Endothelial cell of umbilical vein (primary cell): Measurements from ENCODE around the gene PNCK.

Source experiments
- EZH2 ChIP-seq: IDR thresholded peaks from 2 replicates; pipeline ENCODE4 v1.6.1; 2012; ENCODE audit warnings: borderline replicate concordance, low read depth, mild to moderate bottlenecking, moderate library complexity, low read length, inconsistent platforms; ENCODE audit not compliant: severe bottlenecking
- POLR2A ChIP-seq: IDR thresholded peaks from 2 replicates; pipeline ENCODE4 v1.6.1; 2012; ENCODE audit warnings: low read depth, mild to moderate bottlenecking, control low read depth, low read length
- POLR2AphosphoS5 ChIP-seq: IDR thresholded peaks from 2 replicates; pipeline ENCODE4 v1.6.1; 2012; ENCODE audit warnings: low read depth, mild to moderate bottlenecking, control low read depth, low read length, moderate library complexity; ENCODE audit not compliant: insufficient read depth
- TF ChIP-seq, protein P1 (sequence below), 2 donors: IDR thresholded peaks; 1 replicate in 1 of 2; 2 replicates in 1 of 2; pipeline ENCODE4 v1.5.1; 2011; ENCODE audit warnings: low read length in 2 of 2, mild to moderate bottlenecking in 2 of 2, moderate library complexity in 2 of 2, control low read depth in 1 of 2, inconsistent platforms in 1 of 2, low read depth in 1 of 2; ENCODE audit not compliant: insufficient read depth in 1 of 2; ENCODE audit errors: extremely low read depth in 1 of 2

GRCh38 chrX:153692003-153692402 is 18.4 kb upstream of the PNCK start:
- TF ChIP-seq POLR2AphosphoS5, result no peak
- TF ChIP-seq, protein P1, sequence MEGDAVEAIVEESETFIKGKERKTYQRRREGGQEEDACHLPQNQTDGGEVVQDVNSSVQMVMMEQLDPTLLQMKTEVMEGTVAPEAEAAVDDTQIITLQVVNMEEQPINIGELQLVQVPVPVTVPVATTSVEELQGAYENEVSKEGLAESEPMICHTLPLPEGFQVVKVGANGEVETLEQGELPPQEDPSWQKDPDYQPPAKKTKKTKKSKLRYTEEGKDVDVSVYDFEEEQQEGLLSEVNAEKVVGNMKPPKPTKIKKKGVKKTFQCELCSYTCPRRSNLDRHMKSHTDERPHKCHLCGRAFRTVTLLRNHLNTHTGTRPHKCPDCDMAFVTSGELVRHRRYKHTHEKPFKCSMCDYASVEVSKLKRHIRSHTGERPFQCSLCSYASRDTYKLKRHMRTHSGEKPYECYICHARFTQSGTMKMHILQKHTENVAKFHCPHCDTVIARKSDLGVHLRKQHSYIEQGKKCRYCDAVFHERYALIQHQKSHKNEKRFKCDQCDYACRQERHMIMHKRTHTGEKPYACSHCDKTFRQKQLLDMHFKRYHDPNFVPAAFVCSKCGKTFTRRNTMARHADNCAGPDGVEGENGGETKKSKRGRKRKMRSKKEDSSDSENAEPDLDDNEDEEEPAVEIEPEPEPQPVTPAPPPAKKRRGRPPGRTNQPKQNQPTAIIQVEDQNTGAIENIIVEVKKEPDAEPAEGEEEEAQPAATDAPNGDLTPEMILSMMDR (IDR thresholded peaks at IDR 0.05; ENCODE audit: extremely low read depth in 1 of 2, insufficient read depth in 1 of 2, low read depth in 1 of 2, low read length in 2 of 2), result no peak
- TF ChIP-seq EZH2, result no peak
- TF ChIP-seq POLR2A, result no peak
